DMS 273 treated with DMSO at 0.1 percent for 48 hours (cell line): Measurements from ENCODE around the gene FAM131B.

Experiments
- DNase-seq: peaks from one replicate; lab custom pipeline; 2025; lab: John Stamatoyannopoulos, UW

Gene FAM131B

DNA sequence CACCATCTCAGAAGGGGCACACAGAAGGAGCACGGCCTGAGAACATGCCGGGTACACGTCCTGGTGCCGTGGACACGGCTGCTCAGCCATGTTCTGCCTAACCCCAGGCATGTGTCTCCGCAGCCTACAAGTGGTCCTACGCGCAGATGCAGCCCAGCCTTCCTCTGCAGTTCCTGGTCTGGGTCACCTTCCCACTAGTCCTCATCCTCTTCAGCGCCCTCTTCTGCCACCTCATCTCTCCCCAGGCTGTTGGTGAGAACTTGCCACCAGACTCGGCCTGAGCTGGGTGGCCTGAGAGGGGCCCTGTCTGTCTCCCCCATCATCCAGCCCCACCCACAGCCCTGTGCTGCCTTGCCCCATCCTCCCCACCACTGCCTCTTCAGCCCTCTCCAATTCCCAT, 41.3 kb downstream of the FAM131B start:
- DNase-seq = no peak

DNA sequence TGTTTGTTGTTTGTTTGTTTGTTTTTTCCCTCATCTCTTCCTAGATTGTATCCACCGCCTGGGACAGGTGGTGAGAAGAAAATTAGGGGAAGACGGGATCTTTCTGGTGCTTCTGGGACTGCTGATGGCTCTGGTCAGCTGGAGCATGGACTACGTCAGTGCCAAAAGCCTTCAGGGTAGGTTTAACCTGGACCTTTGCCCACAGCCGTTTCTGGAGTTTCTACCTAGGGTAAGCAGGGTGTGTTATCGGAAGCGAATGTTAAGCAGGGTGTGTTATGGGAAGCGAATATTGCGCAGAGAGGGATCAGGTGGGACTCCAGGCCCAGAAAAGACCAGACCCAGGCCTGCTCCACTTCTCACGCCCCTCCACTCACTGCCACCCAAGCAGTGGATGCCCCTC, 41.9 kb downstream of the FAM131B start:
- no peak for DNase-seq

DNA sequence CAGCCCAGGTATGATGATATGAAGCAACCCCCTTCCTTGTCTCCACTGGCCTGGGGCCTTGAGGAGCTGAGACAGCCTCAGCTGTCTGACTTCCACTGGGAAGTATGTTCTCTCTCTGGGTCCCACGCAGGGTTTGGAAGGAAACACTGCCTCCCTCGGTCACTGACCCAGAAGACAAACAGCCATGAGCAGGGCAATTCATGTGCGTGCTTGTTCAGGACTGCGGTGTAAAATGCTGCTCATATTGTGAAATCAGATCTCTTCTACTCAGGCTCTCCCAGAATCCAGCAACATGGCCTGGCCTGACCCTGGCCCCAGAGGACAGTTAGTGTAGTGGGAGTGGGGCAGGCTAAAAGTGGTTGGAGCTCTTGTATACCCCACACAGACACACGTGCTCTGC, 43.9 kb downstream of the FAM131B start:
- DNase-seq = no peak

- DNase-seq = no peak
Measured at GRCh38 chr7:143316492-143316891, 46.0 kb downstream of the FAM131B start.

GRCh38 chr7:143315776-143316175, 46.7 kb downstream of the FAM131B start, which contains the start of gene CLCN1:
Gene CLCN1, plus strand, starts transcription at chr7:143316111. Its CDS starts 102 bp downstream, at chr7:143316213.
- DNase-seq = no peak

DNA sequence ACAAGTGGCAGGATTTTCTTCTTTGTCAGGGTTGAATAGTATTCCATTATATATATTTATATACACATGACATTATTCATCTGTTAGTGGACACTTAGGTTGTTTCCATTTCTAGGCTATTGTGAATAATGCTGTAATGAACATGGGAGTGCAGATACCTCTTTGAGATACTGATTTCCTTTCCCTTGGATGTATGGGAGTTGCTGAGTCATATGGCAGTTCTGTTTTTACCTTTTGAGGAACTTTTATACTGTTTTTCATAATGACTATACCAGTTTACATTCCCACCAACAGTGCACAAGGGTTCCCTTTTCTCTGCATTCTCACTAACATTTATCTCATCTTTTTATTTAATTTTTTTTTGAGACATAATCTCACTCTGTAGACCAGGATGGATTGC, 48.4 kb downstream of the FAM131B start:
- no peak for DNase-seq

DNA sequence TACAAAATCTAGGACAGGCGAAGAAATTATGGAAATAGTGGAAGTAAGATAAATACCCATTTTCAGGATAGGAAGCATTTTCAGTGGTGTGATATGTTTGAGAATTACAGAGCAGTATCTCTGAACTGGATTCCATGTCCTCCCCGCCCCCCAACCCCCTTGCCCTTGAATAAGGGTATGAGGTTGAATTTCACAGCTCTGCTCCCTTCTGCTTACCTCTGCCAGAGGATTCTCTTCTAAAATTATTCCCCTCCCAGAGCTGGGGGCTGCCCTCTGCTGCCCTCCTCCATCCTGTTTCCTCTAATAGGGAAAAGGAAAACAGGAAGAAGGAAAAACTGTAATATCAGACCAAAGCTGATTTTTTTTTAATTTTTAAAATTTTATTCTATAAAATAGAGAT, 53.9 kb downstream of the FAM131B start:
- no peak for DNase-seq

DNA sequence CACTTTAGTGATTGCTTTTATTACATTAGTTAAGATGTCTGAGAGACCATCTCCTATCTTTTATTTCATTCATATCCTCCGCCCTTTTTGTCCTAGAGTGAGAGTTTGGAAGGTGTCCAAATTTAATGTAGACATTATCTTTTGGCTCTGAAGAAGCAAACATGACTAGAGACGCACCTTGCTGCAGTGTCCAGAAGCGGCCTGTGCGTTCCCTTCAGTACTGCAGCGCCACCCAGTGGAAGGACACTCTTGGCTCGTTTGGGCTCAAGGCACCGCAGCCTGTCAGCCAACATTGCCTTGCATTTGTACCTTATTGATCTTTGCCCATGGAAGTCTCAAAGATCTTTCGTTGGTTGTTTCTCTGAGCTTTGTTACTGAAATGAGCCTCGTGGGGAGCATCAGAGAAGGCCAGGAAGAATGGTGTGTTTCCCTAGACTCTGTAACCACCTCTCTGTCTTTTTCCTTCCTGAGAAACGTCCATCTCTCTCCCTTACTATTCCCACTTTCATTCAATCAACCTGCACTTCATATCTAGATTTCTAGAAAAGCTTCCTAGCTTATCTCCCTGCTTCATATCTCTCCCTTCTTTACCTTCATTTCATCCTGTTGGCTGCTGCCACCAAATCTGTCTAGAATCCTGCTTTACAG, 57.0 kb downstream of the FAM131B start:
- DNase-seq = no peak

DNA sequence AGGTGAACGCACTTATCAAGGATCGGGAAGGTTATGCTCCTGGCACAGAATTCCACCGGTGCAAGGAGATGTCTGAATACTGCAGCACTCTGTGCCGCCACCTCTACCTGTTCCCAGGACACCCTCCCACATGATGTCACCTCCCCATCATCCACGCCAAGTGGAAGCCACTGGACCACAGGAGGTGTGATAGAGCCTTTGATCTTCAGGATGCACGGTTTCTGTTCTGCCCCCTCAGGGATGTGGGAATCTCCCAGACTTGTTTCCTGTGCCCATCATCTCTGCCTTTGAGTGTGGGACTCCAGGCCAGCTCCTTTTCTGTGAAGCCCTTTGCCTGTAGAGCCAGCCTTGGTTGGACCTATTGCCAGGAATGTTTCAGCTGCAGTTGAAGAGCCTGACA, 57.6 kb downstream of the FAM131B start:
- no peak for DNase-seq

- DNase-seq = no peak
Measured at GRCh38 chr7:143303733-143304132, 58.8 kb downstream of the FAM131B start.
